Activated CD8-positive, alpha-beta memory T cell treated with anti-CD3 and anti-CD28 coated beads for 4 hours (primary cell): ENCODE measurements around the gene MPND.

Source experiments
- DNase-seq, 2 donors: peaks; one replicate each; pipeline ENCODE4 v3.0.0-alpha.2; 2020; ENCODE audit warnings: low read depth in 2 of 2

Gene MPND

DNA sequence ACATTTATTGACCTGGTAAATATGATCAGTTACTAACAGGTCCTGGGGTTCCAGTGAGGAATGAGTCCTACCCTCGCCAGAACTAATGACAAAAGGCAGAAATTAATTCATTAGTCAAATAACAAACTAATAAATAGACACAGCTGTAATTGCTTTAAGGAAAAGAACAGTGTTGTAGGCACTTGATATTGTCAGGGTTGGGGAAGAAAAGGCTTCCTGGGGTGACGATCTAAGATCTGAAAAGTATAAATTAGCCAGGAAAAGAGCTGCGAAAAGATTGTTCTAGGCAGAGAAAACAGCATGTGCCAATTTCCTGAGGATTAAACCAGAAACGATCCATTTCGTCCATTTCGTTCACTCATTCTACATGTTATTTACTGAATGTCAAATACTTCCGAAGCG lies 58.4 kb downstream of the MPND start:
- no peak for DNase-seq

DNA sequence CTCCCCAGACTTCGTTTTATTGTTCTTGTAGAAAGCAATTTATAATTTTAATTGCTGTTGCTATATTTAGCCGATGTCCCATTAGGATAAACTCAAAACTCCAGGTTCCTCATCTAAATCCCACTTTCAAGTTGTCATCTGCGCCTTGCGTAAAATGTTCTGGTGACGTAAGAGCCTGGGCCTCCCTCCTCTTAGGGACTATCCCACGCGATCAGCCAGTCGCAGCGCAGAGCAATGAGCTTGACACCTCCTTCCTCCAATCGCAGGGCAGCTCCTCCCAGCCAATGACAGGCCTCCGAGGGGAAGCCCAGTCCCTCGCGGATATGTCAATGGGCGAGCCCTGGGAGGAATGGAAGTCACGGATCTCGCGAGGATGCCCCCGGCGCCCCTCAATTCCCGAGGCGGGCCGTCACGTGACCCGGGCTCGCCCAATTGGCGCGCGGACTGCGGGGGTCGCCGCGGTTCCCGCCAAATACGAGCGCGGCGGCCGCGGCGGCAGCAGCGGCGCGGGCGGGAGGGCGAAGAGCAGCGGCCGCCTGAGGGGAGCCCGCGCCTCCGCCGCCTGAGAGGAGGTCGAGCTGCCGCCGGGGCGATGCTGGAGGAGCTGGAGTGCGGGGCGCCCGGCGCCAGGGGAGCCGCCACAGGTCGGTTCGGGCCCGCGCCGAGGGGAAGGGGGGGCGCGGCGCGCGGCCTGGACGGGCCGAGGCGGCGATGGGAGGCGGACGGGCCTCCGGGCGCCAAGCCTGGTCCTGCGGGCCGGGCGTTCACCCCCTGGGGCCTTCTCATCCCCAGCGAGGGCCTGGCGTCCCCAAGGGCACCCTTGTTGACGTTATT lies 59.0 kb downstream of the MPND start, which contains the start of gene CHAF1A:
TSS of gene CHAF1A (plus strand) at position 470 of the 834 bp plus-strand sequence. CDS start at position 593, 123 bp downstream.
- DNase-seq = peak; percentile 97 to 99

DNA sequence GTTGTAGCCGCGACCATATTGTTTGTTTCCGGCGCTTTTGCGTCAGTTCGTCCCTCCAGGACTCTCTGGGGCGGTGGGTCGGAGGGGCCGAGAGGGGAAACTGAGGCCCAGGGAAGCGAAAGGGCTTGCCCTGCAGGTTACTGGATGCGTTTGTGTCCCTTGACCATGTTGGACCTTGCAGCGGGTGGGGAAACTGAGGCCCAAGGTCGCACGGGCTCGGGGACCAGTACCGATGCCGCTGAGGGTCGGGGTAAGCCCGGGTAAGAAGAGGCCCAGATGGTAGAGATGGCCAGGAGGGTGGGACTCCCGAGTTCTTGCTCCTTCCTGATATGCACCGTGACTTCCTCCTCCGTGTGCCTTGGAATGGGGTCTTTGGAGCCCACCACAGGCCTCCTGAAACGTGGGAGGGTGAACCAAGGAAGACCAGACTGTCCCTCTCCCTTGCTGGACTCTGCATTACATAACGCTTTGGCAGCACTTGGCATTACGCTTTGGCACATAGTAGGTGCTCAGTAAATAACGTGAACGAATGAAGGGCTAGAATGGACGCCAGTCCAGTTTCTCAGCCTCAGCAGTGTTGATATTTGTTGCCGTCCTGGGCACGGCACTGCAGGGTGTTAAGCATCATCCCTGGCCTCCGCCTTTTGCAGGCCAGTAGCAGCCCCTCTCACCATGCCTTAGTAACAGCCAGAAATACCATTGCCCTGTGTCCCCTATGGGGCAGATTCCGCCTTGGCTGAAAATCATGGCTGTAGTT lies 59.8 kb downstream of the MPND start:
- no peak for DNase-seq

DNA sequence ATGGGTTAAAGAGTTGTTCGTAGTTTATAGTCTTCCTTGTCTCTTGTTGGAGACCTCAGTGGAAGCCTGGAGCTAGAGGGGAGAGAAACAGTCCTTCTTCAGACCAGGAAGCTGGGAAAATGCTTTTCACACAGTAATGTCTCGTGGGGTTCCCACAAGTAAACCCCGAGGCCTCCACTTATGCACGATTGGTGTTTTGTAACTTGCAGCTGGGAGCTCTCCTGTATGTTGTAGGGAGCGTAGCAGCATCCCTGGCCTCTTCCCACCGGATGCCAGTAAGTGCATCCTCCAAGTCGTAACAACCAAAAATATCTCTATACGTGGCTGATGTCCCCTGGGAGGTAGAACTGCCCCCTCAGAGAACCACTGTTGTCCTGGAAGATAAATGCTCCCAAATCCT lies 62.6 kb downstream of the MPND start:
- DNase-seq = no peak

DNA sequence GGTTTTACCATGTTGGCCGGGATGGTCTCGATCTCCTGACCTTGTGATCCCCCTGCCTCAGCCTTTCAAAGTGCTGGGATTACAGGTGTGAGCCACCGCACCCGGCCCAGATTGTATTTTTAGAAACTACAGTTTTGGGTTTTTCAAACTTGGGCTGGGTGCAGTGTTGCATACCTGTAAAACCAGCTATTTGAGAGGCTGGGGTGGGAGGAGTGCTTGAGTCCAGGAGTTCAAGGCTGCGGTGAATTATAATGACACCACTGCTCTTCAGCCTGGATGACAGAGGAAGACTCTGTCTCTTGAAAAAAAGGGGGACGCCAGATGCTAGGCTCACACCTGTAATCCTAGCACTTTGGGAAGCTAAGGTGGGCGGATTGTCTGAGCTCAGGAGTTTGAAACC lies 63.3 kb downstream of the MPND start:
- no peak for DNase-seq

DNA sequence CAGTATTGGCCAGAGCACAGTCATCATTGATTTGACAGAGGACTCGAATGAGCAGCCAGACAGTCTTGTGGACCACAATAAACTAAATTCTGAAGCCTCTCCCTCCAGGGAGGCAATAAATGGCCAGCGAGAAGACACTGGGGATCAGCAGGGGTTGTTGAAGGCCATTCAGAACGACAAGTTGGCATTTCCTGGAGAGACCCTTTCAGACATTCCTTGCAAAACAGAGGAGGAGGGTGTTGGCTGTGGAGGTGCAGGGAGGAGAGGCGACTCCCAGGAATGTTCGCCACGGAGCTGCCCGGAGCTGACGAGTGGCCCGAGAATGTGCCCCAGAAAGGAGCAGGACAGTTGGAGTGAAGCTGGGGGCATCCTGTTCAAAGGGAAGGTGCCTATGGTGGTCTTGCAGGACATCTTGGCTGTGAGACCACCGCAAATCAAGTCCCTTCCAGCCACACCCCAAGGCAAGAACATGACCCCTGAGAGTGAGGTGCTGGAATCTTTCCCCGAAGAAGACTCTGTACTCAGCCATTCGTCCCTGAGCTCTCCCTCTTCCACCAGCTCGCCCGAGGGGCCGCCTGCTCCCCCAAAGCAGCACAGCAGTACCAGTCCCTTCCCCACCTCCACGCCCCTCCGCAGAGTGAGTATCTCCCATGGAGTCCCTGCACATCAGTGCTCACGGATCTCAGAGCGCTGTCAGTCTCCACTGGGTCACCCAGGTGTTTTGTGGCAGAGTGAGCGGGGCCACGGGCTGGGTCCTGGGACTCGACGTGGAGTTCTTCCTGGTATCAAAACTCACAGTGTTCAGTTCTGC lies 66.0 kb downstream of the MPND start:
- DNase-seq = no peak
